K562 (cell line): ENCODE data around the gene TOM1L2. TPM values are rescaled to one million over a fixed set of nuclear protein-coding genes. Genes with fewer than 3 reads are reported as not detected.

Source experiments
- CBFB ChIP-seq: sonication (generic); formaldehyde crosslinking; IDR thresholded peaks from 2 replicates; pipeline ENCODE4 v1.4.0; 2020; ENCODE audit warnings: mild to moderate bottlenecking, missing genetic modification reagents
- CC2D1A ChIP-seq: fragments of 450-650 bp; IDR thresholded peaks from 2 replicates; pipeline ENCODE4 v1.6.1; 2017; ENCODE audit warnings: mild to moderate bottlenecking
- ELF2 ChIP-seq: fragments of 250-450 bp; sonication (Bioruptor Pico); IDR thresholded peaks from 2 replicates; pipeline ENCODE4 v1.5.0; 2021; ENCODE audit warnings: mild to moderate bottlenecking
- FOXK1 ChIP-seq: sonication (generic); formaldehyde crosslinking; IDR thresholded peaks from 2 replicates; pipeline ENCODE4 v1.8.0; 2022; ENCODE audit warnings: missing genetic modification reagents, mild to moderate bottlenecking, borderline replicate concordance
- HDAC3 ChIP-seq: fragments of 450-650 bp; IDR thresholded peaks from 2 replicates; pipeline ENCODE4 v1.6.1; 2018; ENCODE audit warnings: borderline replicate concordance, mild to moderate bottlenecking, moderate library complexity; ENCODE audit not compliant: partially characterized antibody
- KAT7 ChIP-seq: sonication (generic); formaldehyde crosslinking; IDR thresholded peaks from 2 replicates; pipeline ENCODE4 v1.8.0; 2022; ENCODE audit warnings: missing genetic modification reagents, mild to moderate bottlenecking, borderline replicate concordance
- L3MBTL2 ChIP-seq: fragments of 450-650 bp; IDR thresholded peaks from 2 replicates; pipeline ENCODE4 v1.6.1; 2016; ENCODE audit warnings: mild to moderate bottlenecking, moderate library complexity
- MIER1 ChIP-seq: fragments of 450-650 bp; IDR thresholded peaks from 2 replicates; pipeline ENCODE4 v1.6.1; 2016; ENCODE audit warnings: antibody characterized with exemption, mild to moderate bottlenecking, low read depth
- MLLT1 ChIP-seq, 2 experiments: fragments of 450-650 bp; IDR thresholded peaks; 2 replicates each; pipeline ENCODE4 v1.6.1; 2016
- PBX2 ChIP-seq, 2 experiments: IDR thresholded peaks in 1 of 2; conservative IDR thresholded peaks in 1 of 2; 2 replicates each; pipeline ENCODE4 v1.6.1; 2016; ENCODE audit warnings: low read depth in 2 of 2, mild to moderate bottlenecking in 1 of 2, missing compliant biosample characterization in 1 of 2, missing genetic modification characterization in 1 of 2, moderate library complexity in 1 of 2
- RBM17 ChIP-seq: fragments of 200-400 bp; formaldehyde crosslinking; IDR thresholded peaks from 2 replicates; pipeline ENCODE4 v1.6.1; 2017; ENCODE audit warnings: low read depth, mild to moderate bottlenecking, low read length, borderline replicate concordance
- THRB ChIP-seq: fragments of 450-650 bp; formaldehyde crosslinking; conservative IDR thresholded peaks from 2 replicates; pipeline ENCODE4 v1.4.0; 2022; ENCODE audit warnings: mild to moderate bottlenecking, missing genetic modification characterization
- ZNF174 ChIP-seq: fragments of 250-450 bp; sonication (Bioruptor Pico); IDR thresholded peaks from 2 replicates; pipeline ENCODE4 v1.4.0; 2020; ENCODE audit warnings: mild to moderate bottlenecking
- ZNF197 ChIP-seq: fragments of 200-800 bp; sonication (Bioruptor generic); IDR thresholded peaks from 2 replicates; pipeline ENCODE4 v1.6.1; 2016; ENCODE audit warnings: low read depth, missing genetic modification characterization, missing compliant biosample characterization
- polyA plus RNA-seq, 8 experiments: library from polyadenylated mRNA; depleted of rRNA in 4 of 8; stranded (reverse) in 5 of 8; unstranded in 3 of 8; fragments of >200 nt; fragmentation: Nextera tagmentation in 2 of 8; fragmentation: Illumina TruSeq in 1 of 8; extraction: Ambion mirVana in 2 of 8; extraction: Trizol in 1 of 8; gene quantifications; 2 replicates each; pipeline versions ENCODE4 v1.2.1 to v1.2.3, GENCODE V29; 2011 to 2014; ENCODE audit warnings: inconsistent platforms in 1 of 8, missing spikeins in 1 of 8
- total RNA-seq, 7 experiments: library from RNA; depleted of rRNA in 6 of 7; stranded (reverse); fragments of >200 nt in 6 of 7; fragmentation: Illumina TruSeq in 2 of 7; extraction: Trizol in 2 of 7; gene quantifications; 2 replicates each; pipeline versions ENCODE4 v1.2.1 to v1.2.3, GENCODE V29; 2011 to 2021; ENCODE audit warnings: low replicate concordance in 1 of 7

TOM1L2 gene
- total and polyA plus RNA-seq, 9 of the 15 experiments (the other 6 are each of a cell fraction or from before 2014, with no cell fraction given) = 0.07 to 6.0 (median 2.5) TPM

GRCh38 chr17:17835415-17836249, 136.6 kb downstream of the TOM1L2 start (continued):
- TF ChIP-seq RBM17 = no peak
- TF ChIP-seq CBFB (CRISPR knock-in tag) = no peak
- TF ChIP-seq CC2D1A = no peak
- no peak for TF ChIP-seq PBX2 (CRISPR knock-in tag; IDR thresholded peaks at IDR 0.05; ENCODE audit: low read depth)
- no peak for TF ChIP-seq PBX2 (tag; conservative IDR thresholded peaks at IDR 0.05; ENCODE audit: low read depth)
- TF ChIP-seq HDAC3 = peak; percentile 18
- TF ChIP-seq MLLT1 (IDR thresholded peaks at IDR 0.05) = peak in 1 of 2 experiments; percentile 57; a peak in 1 of 4 replicates
- no peak; the same call in 1 of the 2 replicates for TF ChIP-seq KAT7 (CRISPR knock-in tag)
- TF ChIP-seq ZNF197 (CRISPR knock-in tag) = peak; percentile 34; the same call in 1 of the 2 replicates
- TF ChIP-seq L3MBTL2 = peak; percentile 99
- no peak for TF ChIP-seq THRB (CRISPR knock-in tag)
- no peak for TF ChIP-seq ELF2
- 0 out of 2 replicates have a peak, but pooled peaks have one; percentile 62 for TF ChIP-seq MIER1
- no peak for TF ChIP-seq FOXK1 (CRISPR knock-in tag)
- no peak for TF ChIP-seq ZNF174
